Suppressor macrophage treated with lipopolysaccharide for 4 hours (primary cell): ENCODE measurements around the gene RAD51D.
A peak's percentile ranks its signal among the peaks of the same experiment; 100 is the strongest.
"Not testable (repeated sequence)": the region's sequence is repeated elsewhere in the genome, so short reads cannot be mapped to it uniquely, and the experiment has no call there.

Source experiments
- DNase-seq: peaks from one replicate; pipeline ENCODE4 v3.0.0-alpha.2; 2020

RAD51D gene

DNA sequence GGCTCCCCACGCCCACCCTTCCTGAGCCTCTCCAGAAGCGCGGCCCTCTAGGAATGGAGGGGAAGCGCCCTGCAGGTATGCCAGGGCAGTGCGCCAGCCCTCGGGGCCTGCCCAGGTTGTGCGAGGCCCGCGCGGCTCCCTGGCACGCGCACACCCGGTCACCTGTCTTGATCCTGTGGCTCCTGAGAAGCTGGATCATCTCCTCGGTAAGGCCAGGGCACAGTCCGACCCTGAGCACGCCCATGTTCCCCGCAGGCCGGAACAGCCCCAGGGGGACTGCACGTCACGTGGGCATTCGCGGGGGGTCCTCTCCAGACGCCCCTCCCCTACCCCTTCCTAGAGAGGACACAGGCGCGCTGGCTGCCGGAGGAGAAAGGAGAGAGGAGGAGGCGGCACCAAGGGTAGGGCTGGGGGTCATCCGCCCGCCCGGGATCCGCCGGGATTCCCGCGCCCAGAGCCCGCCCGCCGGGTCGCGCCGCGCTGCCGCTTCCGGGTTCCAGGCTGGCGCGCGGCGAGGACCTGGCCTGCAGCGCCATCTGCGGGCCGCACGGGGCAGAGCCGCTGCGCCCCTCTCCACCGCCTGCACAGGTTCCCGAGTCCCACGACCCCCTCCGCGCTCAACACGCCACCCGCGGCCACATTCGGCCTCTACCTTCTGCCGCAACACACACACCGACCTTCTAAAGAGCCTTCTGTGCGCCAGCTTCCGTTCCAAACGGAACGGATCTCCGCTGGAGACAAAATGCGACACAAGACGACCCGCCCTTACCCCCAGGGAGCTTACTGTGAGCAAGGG, at the start of gene RAD51D:
Gene RAD51D, minus strand, starts transcription at position 491 of the 796 bp plus-strand sequence. Its CDS starts 247 bp downstream, at position 244.
- peak; percentile 86 for DNase-seq

- DNase-seq: peak; percentile 25
These were observed 48.0 kb upstream of the RAD51D start for GRCh38 chr17:35167666-35168065.

- no peak for DNase-seq
These were observed 47.4 kb upstream of the RAD51D start for GRCh38 chr17:35167046-35167445.

DNA sequence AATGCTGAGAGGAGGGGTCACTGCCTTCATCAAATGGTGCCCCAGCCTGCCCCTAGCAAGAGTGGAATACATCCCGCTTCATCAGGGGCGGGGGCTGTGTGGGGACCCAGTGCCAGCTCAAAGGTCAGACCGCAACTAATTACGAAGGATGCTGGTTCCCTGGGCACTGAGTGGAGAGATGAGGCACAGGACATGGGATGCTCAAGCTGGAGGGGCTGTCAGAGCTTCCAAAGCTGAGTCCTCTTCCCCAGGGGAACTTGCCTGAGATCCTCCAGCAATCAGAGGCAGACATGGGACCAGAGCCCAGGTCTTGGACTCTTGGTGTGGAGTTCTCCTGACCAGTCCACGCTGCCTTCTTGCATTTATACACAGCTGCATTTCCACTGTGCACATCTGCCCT, 46.9 kb upstream of the RAD51D start:
- DNase-seq: no peak

DNA sequence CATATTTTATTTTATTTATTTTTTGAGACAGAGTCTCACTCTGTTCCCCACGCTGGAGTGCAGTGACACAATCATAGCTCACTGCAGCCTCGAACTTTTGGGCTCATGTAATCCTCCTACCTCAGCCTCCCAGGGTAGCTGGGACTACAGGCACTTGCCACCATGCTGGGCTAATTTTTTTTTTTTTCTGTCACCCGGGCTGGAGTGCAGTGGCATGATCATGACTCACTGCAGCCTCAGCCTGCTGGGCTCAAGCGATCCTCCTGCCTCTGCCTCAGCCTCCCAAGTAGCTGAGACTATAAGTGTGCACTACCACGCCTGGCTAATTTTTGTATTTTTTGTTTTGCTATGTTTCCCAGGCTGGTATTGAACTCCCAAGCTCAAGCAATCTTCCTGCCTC, 45.1 kb upstream of the RAD51D start:
- no peak for DNase-seq

- DNase-seq: no peak
These were observed 44.2 kb upstream of the RAD51D start for GRCh38 chr17:35163886-35164285.

GRCh38 chr17:35162755-35163154, 43.1 kb upstream of the RAD51D start:
- DNase-seq: no peak

DNA sequence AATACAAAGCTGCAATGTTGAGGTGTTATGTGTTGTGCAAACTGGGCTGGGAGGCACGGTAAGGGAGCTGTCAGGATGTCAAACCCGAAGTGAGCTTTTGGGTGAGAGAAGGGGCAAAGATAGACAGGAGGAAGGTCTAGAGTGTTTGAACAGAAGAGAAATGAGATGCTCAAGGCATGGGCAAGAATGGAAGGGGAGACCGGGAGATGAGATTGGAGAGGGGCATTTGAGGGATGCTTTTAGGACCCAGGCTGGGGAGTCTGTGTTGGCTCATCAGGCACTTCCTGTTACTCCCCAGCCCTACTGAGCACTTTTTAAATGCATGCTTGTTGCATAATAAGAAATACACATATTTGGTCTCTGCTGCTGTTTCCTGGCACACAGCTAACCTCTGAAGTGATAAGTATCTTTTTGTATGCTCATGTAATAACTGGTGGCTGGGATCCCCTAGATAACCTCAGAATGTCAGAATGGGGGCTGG, 41.7 kb upstream of the RAD51D start:
- DNase-seq: no peak

GRCh38 chr17:35160354-35161201, 40.9 kb upstream of the RAD51D start:
- DNase-seq: no peak

- DNase-seq: no peak
These were observed 40.3 kb upstream of the RAD51D start for GRCh38 chr17:35159940-35160339.

DNA sequence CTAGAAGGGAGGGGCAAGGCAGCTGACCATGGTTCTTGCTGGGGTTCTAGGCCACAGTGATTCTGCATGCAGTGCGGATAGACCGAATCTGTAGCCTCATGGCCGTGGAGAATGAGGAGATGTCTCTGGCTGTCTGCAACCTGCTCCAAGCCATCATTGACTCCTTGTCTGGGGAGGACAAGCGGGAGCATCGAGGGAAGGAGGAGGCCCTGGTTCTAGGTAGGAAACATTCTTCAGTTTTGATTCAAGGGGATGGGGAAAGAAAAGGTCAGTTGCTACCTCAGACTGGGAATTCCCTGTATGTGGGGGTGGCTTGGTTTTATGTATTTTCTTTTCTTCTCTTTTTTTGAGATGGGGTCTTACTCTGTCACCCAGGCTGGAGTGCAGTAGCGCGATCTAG, 35.6 kb upstream of the RAD51D start:
- DNase-seq: no peak

DNA sequence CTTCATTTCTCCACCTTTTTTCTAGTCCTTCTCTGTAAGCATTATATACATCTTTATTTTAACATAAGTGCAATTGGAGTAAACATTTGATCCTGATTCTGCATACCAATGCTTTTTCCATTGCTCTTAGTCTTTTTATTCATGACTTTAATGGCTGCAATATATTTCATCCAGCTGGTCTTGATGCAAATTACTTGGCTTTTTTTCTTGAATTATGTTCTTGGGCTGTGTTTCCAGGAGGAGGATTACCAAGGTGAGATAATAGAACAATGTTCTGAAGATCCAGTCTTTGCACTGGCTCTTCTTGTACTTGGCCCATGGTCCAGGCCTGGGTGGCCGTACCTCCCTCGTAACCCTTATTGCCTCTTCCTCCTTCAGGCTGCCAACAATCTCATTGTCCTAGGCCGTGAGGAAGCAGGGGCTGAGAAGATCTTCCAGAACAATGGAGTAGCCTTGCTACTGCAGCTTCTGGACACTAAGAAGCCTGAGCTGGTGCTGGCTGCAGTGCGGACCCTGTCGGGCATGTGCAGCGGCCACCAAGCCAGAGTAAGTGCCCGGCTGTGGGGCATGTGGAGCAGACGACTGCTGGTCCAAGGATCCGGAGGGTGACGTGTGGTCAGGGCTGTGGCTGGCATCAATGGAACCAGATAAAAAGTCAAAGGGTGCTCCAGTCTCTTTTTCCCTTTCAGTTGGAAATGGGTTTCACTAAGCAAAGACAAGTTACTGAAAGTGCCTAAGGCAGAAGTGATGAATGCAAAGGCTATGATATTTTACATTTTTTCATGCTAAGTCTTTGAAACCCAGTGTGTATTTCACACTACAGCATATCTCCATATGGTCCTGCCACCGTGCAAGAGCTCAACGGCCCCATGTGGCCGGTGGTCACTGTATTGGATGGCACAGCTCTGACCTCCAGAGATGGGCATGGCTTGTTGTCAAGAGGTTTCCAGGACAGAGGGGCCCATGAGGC, 34.8 kb upstream of the RAD51D start:
- DNase-seq: no peak

DNA sequence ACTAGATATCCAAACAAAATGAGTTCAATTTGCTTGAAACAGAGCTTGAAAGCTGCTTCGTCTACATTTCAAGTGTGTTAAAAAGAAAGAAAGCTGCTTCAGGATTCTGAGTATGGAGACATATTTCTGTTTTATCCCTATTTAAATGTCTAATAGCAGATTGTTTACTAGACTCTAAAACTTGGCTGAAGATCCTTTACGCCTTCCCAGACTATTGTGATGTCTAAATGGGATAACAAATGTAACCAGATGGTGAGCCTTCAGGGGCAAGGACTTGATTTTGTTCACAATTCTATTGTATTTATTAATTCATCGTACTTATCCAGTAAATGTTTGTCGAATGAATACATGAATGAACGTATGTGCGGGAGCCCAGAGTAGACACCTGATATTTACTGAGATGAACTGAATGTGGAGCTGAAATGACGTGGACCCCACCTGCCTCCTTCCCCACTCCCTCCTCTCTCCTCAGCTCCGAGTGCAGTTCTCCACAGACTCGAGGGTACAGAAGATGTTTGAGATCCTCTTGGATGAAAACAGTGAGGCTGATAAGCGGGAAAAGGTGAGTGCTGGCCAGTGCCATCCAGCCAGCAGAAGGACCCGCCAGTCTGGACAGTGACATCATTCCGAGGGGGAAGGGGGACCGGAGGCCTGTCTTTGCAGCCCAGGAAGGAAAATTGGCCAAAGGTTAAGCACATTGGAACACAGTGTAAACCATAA, 32.9 kb upstream of the RAD51D start:
- DNase-seq: no peak

DNA sequence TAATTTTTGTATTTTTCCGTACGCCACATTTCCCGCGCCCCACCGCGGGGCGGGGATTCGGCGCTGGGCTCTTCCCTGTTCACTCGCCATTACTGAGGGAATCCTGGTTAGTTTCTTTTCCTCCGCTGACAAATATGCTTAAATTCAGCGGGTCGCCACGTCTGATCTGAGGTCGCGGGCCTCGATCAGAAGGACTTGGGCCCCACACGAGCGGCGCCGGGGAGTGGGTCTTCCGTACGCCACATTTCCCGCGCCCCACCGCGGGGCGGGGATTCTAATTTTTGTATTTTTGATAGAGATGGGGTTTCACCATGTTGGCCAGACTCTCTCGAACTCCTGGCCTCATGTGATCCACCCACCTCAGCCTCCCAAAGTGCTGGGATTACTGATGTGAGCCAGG, 31.4 kb upstream of the RAD51D start:
- not testable (repeated sequence) for DNase-seq

- no peak for DNase-seq
These were observed 30.3 kb upstream of the RAD51D start for GRCh38 chr17:35149941-35150340.

DNA sequence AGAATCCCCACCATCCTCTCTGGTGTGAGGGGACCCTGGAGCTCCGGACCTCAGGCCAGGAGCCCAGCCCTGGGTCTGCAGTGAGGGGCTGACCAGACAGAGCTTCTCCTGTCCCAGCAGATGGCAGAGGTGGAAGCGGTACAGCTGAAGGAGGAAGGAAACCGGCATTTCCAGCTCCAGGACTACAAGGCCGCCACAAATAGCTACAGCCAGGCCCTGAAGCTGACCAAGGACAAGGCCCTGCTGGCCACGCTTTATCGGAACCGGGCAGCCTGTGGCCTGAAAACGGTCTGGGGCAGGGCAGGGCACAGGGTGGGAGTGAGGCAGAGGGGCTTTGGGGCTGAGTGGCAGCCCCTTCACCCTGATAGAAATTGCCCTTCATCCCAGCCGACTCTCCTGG, 28.5 kb upstream of the RAD51D start:
- DNase-seq: no peak

DNA sequence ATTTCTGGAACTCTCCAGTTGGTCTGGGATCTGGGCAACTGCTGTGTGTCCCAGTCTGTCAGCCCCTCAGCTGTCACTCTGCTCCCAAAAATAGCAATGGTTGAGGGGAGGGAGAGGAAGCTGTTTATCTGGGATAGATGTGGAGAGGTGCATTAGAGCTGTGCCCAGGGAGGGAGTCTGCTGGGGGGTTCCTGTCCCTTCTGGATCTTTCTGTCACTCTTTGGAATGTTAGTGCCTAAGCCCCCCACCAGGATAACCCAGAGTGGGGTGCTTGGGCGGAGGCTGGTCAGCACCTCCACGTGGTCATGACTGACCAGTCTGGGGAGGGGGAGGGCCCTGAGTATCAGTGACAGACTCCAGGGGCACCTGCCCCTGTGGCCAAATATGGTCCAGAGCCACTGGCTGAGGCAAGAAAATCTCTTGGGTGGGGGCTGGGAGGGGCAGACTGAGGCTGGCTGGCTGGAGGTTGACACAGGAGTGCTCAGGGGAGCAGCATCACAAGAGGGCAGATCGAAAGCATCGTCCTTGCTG, 27.8 kb upstream of the RAD51D start, which contains the start of gene UNC45B:
Gene UNC45B, plus strand, starts transcription at position 443 of the 531 bp plus-strand sequence. CDS start 447 bp downstream, outside the sequence.
- DNase-seq: no peak

DNA sequence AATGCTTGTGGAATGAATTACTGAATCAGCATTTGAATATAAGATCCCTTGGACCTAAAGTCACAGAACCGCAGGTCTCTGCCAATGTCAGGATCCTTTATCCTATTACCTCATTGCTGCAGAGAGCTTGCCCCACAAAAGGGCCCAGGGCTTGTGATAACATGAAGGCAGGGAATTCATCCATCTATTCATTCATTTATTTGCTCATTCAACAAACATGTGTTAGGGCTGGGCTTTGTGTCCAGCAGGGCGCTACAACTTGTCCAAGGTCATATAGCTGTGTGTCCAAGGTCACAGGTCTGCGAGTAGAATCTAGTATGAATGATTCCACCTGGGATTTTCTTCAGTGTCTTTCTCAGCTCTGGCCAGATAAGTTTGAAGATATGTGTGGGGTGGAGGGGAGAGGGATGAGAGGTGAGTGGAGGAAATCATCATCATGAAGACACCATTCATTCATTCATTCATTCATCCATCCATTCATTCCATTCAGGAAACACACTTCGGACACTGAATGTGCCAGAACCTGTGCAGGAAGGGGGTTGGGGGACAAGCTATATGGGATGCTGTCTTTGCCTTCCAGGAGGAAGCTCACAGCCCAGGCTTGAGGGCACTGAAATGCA, 26.7 kb upstream of the RAD51D start:
- no peak for DNase-seq

GRCh38 chr17:35144840-35145239, 25.2 kb upstream of the RAD51D start:
- DNase-seq: no peak

GRCh38 chr17:35142467-35142796, 22.8 kb upstream of the RAD51D start:
- no peak for DNase-seq
